Ammon's horn (tissue), 1 donor: ENCODE data around the gene APBA2.

Source experiments
- DNase-seq: peaks from one replicate; pipeline ENCODE4 v3.0.0-alpha.2; 2016; ENCODE audit warnings: low spot score

The APBA2 gene

GRCh38 chr15:28915041-28915810 lies 29.5 kb downstream of the APBA2 start:
- DNase-seq, result no peak

DNA sequence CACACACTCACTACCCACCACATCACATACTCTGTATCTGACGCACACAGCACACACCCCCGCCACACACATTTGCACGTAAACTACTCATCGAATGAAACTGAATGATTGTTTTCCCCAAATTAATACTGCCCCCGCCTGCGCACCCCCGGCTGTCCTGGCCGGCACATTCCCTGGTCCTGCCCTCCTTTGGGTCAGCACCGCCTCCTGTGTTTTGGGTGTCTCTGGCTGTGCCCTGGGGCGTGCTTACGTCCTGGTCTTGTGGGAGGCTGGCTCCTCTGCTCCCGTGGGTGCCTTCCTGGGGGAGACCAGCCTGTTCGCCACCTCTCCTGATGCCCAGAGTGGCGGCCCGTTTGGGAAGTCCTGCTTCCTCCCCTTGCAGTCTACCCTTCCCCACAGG lies 30.2 kb downstream of the APBA2 start:
- no peak for DNase-seq

DNA sequence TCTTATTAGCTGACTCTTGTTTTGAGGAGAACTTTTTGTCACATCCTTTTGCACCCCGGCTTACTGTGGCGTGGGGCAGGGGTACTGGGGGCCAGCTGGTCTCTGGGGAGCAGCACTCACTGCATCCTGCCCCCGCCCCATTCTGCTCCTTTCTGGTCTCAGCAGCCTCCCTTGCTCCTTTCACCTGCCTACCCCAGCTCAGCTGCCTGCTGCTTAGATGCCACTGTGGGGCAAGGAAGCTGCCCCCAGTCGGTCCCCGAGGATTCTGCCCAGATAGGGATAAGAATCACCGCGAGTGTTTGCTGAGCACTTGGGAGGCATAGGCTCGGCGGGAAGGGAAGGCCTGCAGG lies 32.0 kb downstream of the APBA2 start:
- DNase-seq, result no peak

- DNase-seq, result no peak
Measured at GRCh38 chr15:28918141-28918983, 32.6 kb downstream of the APBA2 start.

- no peak for DNase-seq
Measured at GRCh38 chr15:28919201-28919635, 33.4 kb downstream of the APBA2 start.

GRCh38 chr15:28919679-28920655 lies 34.2 kb downstream of the APBA2 start:
- DNase-seq, result no peak

GRCh38 chr15:28920781-28921331 lies 35.1 kb downstream of the APBA2 start:
- DNase-seq, result no peak

- DNase-seq, result no peak
Measured at GRCh38 chr15:28921336-28921735, 35.6 kb downstream of the APBA2 start.

DNA sequence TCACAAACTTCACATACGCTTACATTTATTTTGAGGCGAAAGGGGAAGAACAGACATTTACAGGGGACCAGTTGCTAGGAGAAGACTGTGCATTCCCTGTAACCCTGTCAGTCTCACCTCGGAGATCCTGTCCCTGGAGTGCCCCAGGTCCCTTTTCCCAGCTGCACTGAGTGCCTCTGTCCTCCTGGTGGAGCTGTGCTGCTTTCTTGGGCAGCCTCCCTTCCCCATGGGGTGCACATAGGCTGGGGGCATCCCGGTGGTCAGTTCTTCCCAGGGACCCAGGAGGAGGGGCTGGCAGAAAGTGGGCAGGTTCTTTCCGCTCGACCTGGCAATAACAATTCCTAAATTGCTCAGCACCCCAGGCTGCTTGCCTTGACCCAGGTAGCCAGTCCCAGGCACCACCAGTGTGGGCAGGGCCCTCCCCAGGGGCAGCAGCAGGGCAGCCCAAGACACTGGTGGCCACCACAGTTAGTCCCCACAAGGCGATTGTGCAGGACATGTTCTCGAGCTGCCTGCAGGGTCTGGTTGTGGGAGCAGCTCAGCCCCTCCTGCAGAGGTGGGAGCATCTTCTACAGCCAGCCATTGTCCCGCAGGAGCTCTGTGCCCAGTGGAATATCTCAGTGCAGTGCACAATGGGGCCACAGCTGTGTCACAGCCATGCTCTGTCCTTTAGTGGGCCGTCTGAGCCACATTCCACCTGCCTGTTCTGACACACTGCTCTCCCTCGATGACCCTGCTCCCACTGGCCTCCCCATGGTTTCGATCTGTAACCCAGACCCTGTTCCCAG lies 36.3 kb downstream of the APBA2 start:
- no peak for DNase-seq

DNA sequence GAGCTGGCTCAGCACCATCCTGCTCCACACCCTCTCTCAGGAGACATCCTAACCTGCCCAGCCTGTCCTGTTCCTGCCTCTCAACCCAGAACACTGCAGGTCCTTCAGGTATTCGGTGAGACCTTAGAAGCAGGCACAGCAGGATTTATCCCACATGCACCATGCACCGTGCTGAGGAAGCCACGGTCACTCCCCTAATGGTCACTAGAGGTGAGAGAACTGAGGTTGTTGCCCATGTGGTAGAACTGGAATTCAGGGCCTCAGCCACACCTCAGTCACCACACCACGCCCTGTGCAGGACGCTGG lies 36.9 kb downstream of the APBA2 start:
- no peak for DNase-seq

DNA sequence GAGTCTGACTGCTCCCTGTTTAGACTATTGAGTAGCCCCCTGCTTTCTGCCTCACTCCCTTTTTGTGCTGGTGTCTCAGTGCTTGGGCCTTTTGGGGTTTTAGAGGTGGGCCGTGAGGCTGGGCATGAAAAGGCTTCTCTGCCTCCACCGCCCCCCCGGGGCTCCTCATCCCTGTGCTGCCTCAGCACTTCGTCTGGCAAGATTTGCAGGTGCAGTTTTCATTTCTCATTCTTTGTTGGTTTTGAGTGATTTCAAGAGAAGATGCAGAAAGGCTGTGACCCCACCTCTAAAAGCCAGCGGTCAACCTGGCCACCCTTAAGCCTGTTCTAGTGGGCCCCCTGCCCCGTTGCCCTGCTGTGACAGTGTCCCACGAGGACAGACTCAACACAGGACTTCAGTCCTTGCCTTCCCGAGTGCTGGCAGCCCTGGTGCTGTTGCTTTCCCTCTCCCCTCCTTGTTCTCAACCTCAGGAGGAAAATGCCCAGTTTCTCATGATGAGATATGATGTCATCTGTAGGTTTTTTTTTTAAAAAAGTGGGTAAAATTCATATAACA lies 38.0 kb downstream of the APBA2 start:
- DNase-seq, result no peak

DNA sequence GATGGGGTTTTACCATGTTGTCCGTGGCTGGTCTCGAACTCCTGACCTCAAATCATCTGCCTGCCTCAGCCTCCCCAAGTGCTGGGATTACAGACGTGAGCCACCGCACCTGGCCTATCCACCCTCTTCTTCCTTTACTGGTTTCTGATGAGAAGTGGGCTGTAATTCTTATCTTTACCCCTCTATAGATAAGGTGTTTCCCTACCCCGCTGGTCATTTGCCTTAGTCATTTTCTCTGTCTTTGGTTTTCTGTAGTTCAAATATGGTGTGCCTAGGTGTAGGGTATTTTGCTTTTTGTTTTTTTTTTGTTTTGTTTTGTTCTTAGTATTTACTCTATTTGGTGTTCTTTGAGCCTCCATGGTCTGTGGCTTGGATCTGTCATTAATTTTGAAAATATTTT lies 41.3 kb downstream of the APBA2 start:
- no peak for DNase-seq

DNA sequence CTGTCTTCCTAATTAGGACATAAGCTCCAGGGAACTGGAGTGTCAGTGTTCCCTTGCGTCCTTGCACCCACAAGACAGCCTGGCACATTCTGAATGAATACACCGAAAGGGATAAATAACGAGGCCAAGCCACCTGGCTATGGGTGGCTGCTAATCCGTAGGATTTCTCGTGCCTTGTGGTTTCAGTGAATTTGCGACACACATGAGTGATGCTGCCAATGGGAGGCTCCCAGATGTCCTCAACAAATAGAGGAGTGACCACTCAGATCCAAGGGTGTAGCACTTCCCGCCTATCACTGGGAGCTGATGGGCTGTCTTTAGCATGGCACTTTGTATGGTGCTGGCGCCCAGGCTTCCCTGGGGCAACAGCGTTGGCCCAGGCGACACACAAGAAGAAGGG lies 43.4 kb downstream of the APBA2 start:
- no peak for DNase-seq

DNA sequence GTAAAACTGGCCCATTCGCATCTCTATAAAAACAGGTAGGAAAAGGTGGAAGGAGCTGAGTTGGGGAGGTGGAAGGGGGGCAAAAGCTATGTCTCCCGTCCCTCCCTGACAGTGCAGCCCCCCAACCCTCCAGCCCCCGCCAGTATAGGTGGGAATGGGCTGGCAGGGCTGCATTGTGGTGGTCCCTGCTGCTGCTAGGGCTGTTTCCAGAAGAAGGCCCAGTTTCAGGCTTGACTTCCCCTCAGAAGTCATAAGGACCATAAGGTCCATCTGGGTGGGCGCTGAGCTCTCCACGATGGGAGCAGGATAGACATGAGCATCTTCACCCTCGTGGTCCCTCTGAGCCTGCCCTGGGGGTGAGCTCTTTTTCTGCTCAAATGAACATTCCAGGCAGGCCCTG lies 44.2 kb downstream of the APBA2 start:
- DNase-seq, result no peak

DNA sequence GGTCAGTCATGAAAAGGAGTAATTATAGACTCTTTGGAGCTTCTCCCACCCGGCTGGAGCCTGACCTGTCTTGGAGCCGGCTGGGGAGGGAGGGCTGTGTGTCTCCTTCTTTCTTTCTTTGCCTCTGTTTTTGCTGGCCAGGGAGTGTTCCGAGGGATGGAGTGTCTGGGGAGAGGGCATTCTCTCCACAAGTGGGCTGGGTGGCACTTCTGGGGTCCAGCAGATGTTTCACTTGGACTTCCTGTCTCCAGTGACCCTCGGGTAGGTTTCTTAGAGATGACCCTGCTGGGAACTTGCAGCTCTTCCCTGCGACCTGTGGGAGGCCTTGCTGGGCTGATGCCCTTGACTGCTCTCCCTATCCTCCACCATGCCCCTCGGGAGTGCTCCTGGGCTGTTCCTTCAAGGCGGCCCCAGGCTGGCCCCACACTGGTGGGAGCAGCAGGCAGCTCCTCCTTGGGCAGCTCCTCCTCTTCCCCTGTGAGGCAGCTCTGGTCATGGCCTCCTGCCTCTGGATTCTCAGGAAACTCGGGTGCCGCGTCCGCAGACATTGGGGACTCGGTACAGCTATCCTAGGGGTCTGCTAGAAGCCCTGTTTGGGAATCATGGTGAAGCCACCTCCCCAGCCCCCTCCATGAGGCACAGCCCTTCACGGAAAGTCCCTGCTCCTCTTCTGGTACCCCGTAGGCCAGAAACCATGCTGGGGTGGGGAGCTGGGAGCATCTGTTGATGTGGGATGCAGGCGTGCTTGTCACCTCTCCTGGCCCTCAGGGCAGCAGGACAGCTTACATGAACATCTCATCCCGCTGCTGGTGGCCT lies 44.9 kb downstream of the APBA2 start:
- no peak for DNase-seq

GRCh38 chr15:28931828-28932227 lies 46.1 kb downstream of the APBA2 start:
- no peak for DNase-seq

DNA sequence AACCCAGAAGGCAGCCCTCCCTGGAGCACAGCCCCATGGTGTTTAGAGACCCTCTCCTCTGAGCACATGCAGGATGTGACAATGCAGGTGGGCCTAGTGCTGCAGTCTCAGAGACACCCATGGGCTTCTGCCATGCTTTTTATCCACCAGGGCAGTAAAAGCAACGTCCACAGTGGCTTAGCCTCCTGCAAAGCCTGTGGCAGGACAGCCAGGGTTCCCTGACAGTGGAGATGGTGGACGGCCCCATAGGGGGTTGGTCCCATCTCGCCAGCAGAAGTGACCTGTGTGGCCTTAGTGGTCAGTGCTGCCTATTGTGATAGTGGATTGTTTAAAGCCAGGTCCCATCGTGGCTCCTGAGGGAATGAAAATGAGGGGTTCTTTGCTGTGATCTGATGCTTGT lies 46.6 kb downstream of the APBA2 start:
- DNase-seq, result no peak

GRCh38 chr15:28933710-28934445 lies 48.1 kb downstream of the APBA2 start:
- DNase-seq, result peak; percentile 54

GRCh38 chr15:28934645-28935044 lies 48.9 kb downstream of the APBA2 start:
- no peak for DNase-seq
